ENCODE measurements around the gene SLC2A4. TPM values are rescaled to one million over a fixed set of nuclear protein-coding genes. Genes with fewer than 3 reads are reported as not detected.

Gene SLC2A4
- total and polyA plus RNA-seq, 2 donors from 2014 or later, result 2.8 to 4.2 TPM

DNA sequence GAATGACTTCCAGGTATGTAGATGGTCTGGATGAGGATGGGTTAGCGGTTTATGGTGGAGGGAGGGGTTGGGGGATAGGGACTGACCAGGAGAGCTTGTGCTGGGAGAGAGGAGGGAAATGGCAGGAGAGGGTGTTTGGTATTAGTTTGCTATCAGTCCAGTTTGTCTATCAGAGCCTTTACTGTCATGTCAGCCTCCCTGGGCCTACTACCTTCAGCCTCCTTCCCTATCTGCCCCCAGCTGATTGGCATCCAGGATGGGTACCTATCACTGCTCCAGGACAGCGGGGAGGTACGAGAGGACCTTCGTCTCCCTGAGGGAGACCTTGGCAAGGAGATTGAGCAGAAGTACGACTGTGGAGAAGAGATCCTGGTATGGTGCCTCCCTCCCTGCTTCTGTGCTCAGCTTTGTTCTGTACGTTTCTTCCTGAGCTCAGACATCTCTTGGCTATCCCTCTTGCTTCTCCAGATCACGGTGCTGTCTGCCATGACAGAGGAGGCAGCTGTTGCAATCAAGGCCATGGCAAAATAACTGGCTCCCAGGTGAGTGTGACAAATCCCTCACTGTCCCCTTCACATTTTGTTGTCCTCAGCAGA is 29.7 kb downstream of the SLC2A4 start:
- peaks cover 14 to 42% (median 39%) of the 10 kb centered on the region in 3 donors for H3K36me3 ChIP-seq (ENCODE audit: control insufficient read depth in 2 of 3, insufficient read depth in 3 of 3, low read length in 3 of 3)
- intact Hi-C loops (cut with DNase I), result no loop called here
- TF ChIP-seq, protein P1, sequence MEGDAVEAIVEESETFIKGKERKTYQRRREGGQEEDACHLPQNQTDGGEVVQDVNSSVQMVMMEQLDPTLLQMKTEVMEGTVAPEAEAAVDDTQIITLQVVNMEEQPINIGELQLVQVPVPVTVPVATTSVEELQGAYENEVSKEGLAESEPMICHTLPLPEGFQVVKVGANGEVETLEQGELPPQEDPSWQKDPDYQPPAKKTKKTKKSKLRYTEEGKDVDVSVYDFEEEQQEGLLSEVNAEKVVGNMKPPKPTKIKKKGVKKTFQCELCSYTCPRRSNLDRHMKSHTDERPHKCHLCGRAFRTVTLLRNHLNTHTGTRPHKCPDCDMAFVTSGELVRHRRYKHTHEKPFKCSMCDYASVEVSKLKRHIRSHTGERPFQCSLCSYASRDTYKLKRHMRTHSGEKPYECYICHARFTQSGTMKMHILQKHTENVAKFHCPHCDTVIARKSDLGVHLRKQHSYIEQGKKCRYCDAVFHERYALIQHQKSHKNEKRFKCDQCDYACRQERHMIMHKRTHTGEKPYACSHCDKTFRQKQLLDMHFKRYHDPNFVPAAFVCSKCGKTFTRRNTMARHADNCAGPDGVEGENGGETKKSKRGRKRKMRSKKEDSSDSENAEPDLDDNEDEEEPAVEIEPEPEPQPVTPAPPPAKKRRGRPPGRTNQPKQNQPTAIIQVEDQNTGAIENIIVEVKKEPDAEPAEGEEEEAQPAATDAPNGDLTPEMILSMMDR (IDR thresholded peaks at IDR 0.05; ENCODE audit: borderline replicate concordance, extremely low read depth, insufficient read depth), result no peak
- no peak overlapping the region for H3K27ac ChIP-seq (ENCODE audit: low read depth in 2 of 2, low read length in 2 of 2)
- H3K9me3 ChIP-seq (ENCODE audit: control insufficient read depth in 2 of 3, insufficient read depth in 1 of 3, low read length in 3 of 3), result no peaks in the 10 kb centered on the region
- no peaks in the 10 kb centered on the region for H3K27me3 ChIP-seq (ENCODE audit: control insufficient read depth, insufficient read depth, low read length)
- peaks cover 0 to 37% (median 12%) of the 10 kb centered on the region in 3 donors for H3K4me1 ChIP-seq (ENCODE audit: control insufficient read depth in 2 of 3, insufficient read depth in 2 of 3, low read depth in 1 of 3, low read length in 3 of 3)
- no peak overlapping the region for H3K4me3 ChIP-seq (ENCODE audit: low read length in 3 of 3)
- FAIRE-seq, result no peak
- DNase-seq, result no peak
- no peak overlapping the region for H3K9ac ChIP-seq (ENCODE audit: low read length in 3 of 3)

DNA sequence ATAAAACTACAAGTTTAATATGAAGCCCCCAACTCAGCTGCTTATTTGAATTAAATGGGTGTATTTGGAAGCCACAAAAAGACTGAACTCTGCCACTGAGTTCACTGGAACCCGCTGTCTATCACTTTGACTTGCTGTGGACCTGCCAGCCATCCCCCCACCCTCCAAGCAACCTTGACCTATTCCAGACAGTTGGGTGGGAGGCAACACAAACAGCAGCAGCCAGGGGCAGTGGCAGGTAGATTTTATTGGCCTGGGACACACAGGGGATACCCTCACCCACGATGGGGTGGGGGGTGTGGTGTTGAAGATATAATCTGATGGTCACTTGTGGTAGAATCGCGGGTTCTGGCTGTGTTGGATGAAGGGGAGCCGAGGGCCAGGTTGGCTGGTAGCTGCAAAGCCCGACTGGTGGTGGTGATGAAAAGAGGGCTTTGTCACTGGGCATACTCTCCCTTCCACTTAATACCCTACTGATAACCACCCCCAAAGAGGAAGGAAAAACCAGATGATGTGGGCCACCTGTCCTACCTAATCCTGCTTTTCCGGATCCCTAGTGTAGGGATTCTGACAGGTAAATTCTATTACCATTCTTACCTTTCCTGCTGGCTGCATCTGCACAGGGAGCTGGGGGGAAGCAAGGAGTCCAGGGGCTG is 31.0 kb downstream of the SLC2A4 start:
- TF ChIP-seq, protein P1 (IDR thresholded peaks at IDR 0.05; ENCODE audit: borderline replicate concordance, extremely low read depth, insufficient read depth), result no peak
- no peak for FAIRE-seq
- H3K9me3 ChIP-seq (ENCODE audit: control insufficient read depth in 2 of 3, insufficient read depth in 1 of 3, low read length in 3 of 3), result no peaks in the 10 kb centered on the region
- H3K27ac ChIP-seq (ENCODE audit: low read depth in 2 of 2, low read length in 2 of 2), result no peak overlapping the region
- DNase-seq, result no peak
- H3K9ac ChIP-seq (ENCODE audit: low read length in 3 of 3), result no peak overlapping the region
- intact Hi-C loops (cut with DNase I), result no loop called here
- H3K4me3 ChIP-seq (ENCODE audit: low read length in 3 of 3), result no peak overlapping the region
- peaks cover 14 to 50% (median 44%) of the 10 kb centered on the region in 3 donors for H3K36me3 ChIP-seq (ENCODE audit: control insufficient read depth in 2 of 3, insufficient read depth in 3 of 3, low read length in 3 of 3)
- H3K4me1 ChIP-seq (ENCODE audit: control insufficient read depth in 2 of 3, insufficient read depth in 2 of 3, low read depth in 1 of 3, low read length in 3 of 3), result peaks cover 0 to 37% (median 12%) of the 10 kb centered on the region in 3 donors
- no peaks in the 10 kb centered on the region for H3K27me3 ChIP-seq (ENCODE audit: control insufficient read depth, insufficient read depth, low read length)

DNA sequence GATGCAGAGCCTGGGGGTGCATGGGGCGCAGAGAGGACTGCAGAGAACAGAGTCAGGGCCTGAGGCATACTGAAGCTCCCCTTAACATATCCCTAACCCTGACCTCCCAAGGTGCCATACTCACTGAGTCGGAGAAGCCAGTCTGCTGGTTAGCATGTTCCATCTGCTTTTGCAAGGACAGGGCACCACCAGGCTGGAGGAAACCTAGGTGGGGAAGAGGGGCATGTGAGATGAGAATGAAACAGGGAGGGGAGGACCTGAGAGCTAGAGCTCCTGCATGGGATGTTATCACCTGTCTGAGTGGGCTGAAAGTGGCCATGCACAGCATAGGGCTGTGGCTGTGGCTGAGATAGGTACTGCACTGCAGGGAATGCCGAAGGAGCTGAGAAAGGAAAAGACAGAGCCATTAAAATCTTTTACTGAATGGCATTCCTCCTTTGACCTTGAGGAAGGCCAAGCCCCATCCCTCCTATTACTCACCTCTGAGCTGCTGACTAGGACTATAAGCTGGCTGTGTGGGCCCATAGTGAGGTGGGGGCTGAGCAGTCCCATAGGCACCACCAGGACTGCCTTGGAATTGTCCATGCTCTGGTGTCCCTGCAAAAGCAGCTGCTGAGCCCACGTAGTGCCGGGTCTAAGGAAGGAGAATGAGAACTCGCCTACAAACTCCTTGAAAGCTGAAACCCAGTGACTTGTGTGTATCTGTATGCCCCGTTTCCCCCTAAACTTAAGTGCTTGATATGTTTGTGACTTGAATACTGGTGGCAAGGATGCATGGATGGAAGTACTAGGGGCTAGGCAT is 31.8 kb downstream of the SLC2A4 start:
- H3K9me3 ChIP-seq (ENCODE audit: control insufficient read depth in 2 of 3, insufficient read depth in 1 of 3, low read length in 3 of 3), result no peaks in the 10 kb centered on the region
- TF ChIP-seq, protein P1 (IDR thresholded peaks at IDR 0.05; ENCODE audit: borderline replicate concordance, extremely low read depth, insufficient read depth), result no peak
- peaks cover 0 to 41% (median 12%) of the 10 kb centered on the region in 3 donors for H3K4me1 ChIP-seq (ENCODE audit: control insufficient read depth in 2 of 3, insufficient read depth in 2 of 3, low read depth in 1 of 3, low read length in 3 of 3)
- intact Hi-C loops (cut with DNase I), result no loop called here
- H3K4me3 ChIP-seq (ENCODE audit: low read length in 3 of 3), result peak overlapping the region in 1 of 3 donors; percentile 93
- H3K27me3 ChIP-seq (ENCODE audit: control insufficient read depth, insufficient read depth, low read length), result no peaks in the 10 kb centered on the region
- H3K27ac ChIP-seq (ENCODE audit: low read depth in 2 of 2, low read length in 2 of 2), result no peak overlapping the region
- peaks cover 14 to 51% (median 47%) of the 10 kb centered on the region in 3 donors for H3K36me3 ChIP-seq (ENCODE audit: control insufficient read depth in 2 of 3, insufficient read depth in 3 of 3, low read length in 3 of 3)
- FAIRE-seq, result no peak
- DNase-seq, result no peak
- H3K9ac ChIP-seq (ENCODE audit: low read length in 3 of 3), result no peak overlapping the region

Data from kidney (tissue), 14 donors.